ENCODE data around the gene ABI3BP.

DNA sequence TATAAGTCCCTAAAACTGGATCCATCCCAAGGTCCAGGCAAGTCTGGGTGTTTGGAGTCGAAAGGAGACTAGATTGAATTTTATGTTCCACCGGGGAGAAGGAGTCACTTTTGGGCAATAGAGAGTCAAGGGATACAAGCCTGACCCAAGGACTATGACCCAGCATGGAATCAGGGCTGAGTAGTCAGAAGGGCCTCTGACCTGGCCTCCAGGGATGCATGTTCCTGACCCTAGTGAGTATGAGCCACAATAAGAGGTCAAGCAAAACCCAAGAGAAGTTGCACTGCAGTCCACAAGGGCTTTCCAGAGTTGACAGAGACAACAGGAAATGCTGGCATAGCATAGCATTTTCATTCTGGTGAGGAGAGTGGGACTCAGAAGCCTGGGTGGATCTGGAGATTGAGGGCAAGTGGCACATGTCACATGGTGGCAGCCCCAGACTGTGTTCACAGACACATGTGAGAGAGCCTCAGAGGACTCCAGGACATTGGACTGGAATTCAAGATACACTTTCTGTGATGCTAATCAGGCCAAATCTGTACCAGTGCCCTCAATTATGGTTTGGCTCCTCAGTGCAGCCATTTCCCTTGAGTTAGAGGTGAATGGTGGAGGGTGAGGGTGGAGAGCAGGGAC, 217.0 kb downstream of the ABI3BP start:
- TF ChIP-seq, protein P1, sequence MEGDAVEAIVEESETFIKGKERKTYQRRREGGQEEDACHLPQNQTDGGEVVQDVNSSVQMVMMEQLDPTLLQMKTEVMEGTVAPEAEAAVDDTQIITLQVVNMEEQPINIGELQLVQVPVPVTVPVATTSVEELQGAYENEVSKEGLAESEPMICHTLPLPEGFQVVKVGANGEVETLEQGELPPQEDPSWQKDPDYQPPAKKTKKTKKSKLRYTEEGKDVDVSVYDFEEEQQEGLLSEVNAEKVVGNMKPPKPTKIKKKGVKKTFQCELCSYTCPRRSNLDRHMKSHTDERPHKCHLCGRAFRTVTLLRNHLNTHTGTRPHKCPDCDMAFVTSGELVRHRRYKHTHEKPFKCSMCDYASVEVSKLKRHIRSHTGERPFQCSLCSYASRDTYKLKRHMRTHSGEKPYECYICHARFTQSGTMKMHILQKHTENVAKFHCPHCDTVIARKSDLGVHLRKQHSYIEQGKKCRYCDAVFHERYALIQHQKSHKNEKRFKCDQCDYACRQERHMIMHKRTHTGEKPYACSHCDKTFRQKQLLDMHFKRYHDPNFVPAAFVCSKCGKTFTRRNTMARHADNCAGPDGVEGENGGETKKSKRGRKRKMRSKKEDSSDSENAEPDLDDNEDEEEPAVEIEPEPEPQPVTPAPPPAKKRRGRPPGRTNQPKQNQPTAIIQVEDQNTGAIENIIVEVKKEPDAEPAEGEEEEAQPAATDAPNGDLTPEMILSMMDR (IDR thresholded peaks at IDR 0.05), result no peak
- no peak for TF ChIP-seq POLR2AphosphoS5 (IDR thresholded peaks at IDR 0.05)
- no peak for TF ChIP-seq EP300 (IDR thresholded peaks at IDR 0.05; ENCODE audit: low read depth)
- TF ChIP-seq POLR2A (IDR thresholded peaks at IDR 0.05), result no peak

Measured in transverse colon (tissue), 4 donors.